Measurements from ENCODE around the gene FDXR.

Gene FDXR

GRCh38 chr17:74856112-74856511 is 16.7 kb downstream of the FDXR start:
- DNase-seq, result no peak

- no peak for DNase-seq
These were observed 17.5 kb downstream of the FDXR start for GRCh38 chr17:74855323-74855722.

GRCh38 chr17:74854792-74855191 is 18.0 kb downstream of the FDXR start:
- DNase-seq, result no peak

GRCh38 chr17:74853669-74854068 is 19.1 kb downstream of the FDXR start:
- DNase-seq, result no peak

GRCh38 chr17:74853048-74853397 is 19.8 kb downstream of the FDXR start:
- no peak for DNase-seq

- no peak for DNase-seq
These were observed 20.4 kb downstream of the FDXR start for GRCh38 chr17:74852237-74853047.

GRCh38 chr17:74851612-74852236 is 21.1 kb downstream of the FDXR start:
- peak; percentile 23 for DNase-seq

- DNase-seq, result peak; percentile 19
These were observed 21.9 kb downstream of the FDXR start for GRCh38 chr17:74850914-74851313.

GRCh38 chr17:74850310-74850709 is 22.5 kb downstream of the FDXR start:
- no peak for DNase-seq

- DNase-seq, result no peak
These were observed 24.0 kb downstream of the FDXR start for GRCh38 chr17:74848656-74849399.

GRCh38 chr17:74846621-74847020 is 26.2 kb downstream of the FDXR start:
- DNase-seq, result no peak

GRCh38 chr17:74843352-74843627 is 29.5 kb downstream of the FDXR start:
- no peak for DNase-seq

GRCh38 chr17:74842599-74843351 is 30.0 kb downstream of the FDXR start:
- peak; percentile 33 for DNase-seq

GRCh38 chr17:74842146-74842598 is 30.6 kb downstream of the FDXR start:
- no peak for DNase-seq

GRCh38 chr17:74840989-74841666 is 31.7 kb downstream of the FDXR start:
- no peak for DNase-seq

GRCh38 chr17:74839990-74840852 is 32.6 kb downstream of the FDXR start:
- no peak for DNase-seq

GRCh38 chr17:74838274-74838673 is 34.5 kb downstream of the FDXR start:
- no peak for DNase-seq

GRCh38 chr17:74836691-74837467 is 35.9 kb downstream of the FDXR start:
- DNase-seq, result no peak

GRCh38 chr17:74836191-74836590 is 36.6 kb downstream of the FDXR start:
- DNase-seq, result no peak

GRCh38 chr17:74833501-74834377 is 39.1 kb downstream of the FDXR start:
- DNase-seq, result no peak

All from NCI-H2029 treated with DMSO at 0.1 percent for 48 hours (cell line).